ENCODE data around the gene GLIS1. TPM values are rescaled to one million over a fixed set of nuclear protein-coding genes. Genes with fewer than 3 reads are reported as not detected.

Gene GLIS1
- total RNA-seq, 4 donors from 2014 or later: 0.59 to 3.9 (median 0.75) TPM

GRCh38 chr1:53589043-53589887, 149.7 kb downstream of the GLIS1 start:
- no peak overlapping the region for H3K27ac ChIP-seq
- H3K27me3 ChIP-seq: no peaks in the 10 kb centered on the region
- H3K36me3 ChIP-seq: no peaks in the 10 kb centered on the region
- no peaks in the 10 kb centered on the region for H3K9me3 ChIP-seq
- H3K4me3 ChIP-seq: no peak overlapping the region
- 86 to 91% methylated on average over 10 to 11 of the region's 11 CpGs for WGBS, 2 donors
- no peak for TF ChIP-seq CTCF (IDR thresholded peaks at IDR 0.05)
- H3K4me1 ChIP-seq: peaks cover 0 to 18% (median 0%) of the 10 kb centered on the region in 4 donors
- DNase-seq (ENCODE audit: low spot score in 2 of 2): no peak

- WGBS, 2 donors: 73 to 81% methylated on average over 6 of the region's 6 CpGs
- H3K4me3 ChIP-seq: no peak overlapping the region
Observed at GRCh38 chr1:53588053-53588779, 150.7 kb downstream of the GLIS1 start.

GRCh38 chr1:53587252-53587988, 151.5 kb downstream of the GLIS1 start:
- peaks cover 0 to 10% (median 0%) of the 10 kb centered on the region in 4 donors for H3K4me1 ChIP-seq
- WGBS, 2 donors: 72 to 78% methylated on average over 4 of the region's 4 CpGs
- no peaks in the 10 kb centered on the region for H3K27me3 ChIP-seq
- DNase-seq (ENCODE audit: low spot score in 2 of 2): no peak
- no peaks in the 10 kb centered on the region for H3K36me3 ChIP-seq
- H3K4me3 ChIP-seq: no peak overlapping the region
- H3K27ac ChIP-seq: no peak overlapping the region
- no peak for TF ChIP-seq EP300 (IDR thresholded peaks at IDR 0.05)
- TF ChIP-seq POLR2A (IDR thresholded peaks at IDR 0.05): no peak
- no peak for TF ChIP-seq CTCF (IDR thresholded peaks at IDR 0.05)
- no peaks in the 10 kb centered on the region for H3K9me3 ChIP-seq

More at GRCh38 chr1:53588053-53588779, 150.7 kb downstream of the GLIS1 start:
- Histone ChIP-seq H3K9me3 (no peaks in the 10 kb centered on the region), H3K36me3 (no peaks in the 10 kb centered on the region), H3K4me1 (peaks cover 0 to 18% (median 0%) of the 10 kb centered on the region in 4 donors), H3K27ac (no peak overlapping the region), H3K27me3 (no peaks in the 10 kb centered on the region)
- no peak for DNase-seq (ENCODE audit: low spot score in 2 of 2)
- TF ChIP-seq EP300 (IDR thresholded peaks at IDR 0.05): no peak
- no peak for TF ChIP-seq CTCF (IDR thresholded peaks at IDR 0.05)
- no peak for TF ChIP-seq POLR2A (IDR thresholded peaks at IDR 0.05)

- H3K4me1 ChIP-seq: peaks cover 0 to 9% (median 0%) of the 10 kb centered on the region in 4 donors
- TF ChIP-seq EP300 (IDR thresholded peaks at IDR 0.05) (no peak), CTCF (IDR thresholded peaks at IDR 0.05) (no peak), POLR2A (IDR thresholded peaks at IDR 0.05) (no peak)
- H3K27me3 ChIP-seq: no peaks in the 10 kb centered on the region
- no peaks in the 10 kb centered on the region for H3K36me3 ChIP-seq
- 59 to 93% methylated on average over 2 of the region's 2 CpGs for WGBS, 2 donors
- no peaks in the 10 kb centered on the region for H3K9me3 ChIP-seq
- H3K27ac ChIP-seq: no peak overlapping the region
- H3K4me3 ChIP-seq: no peak overlapping the region
- no peak for DNase-seq (ENCODE audit: low spot score in 2 of 2)
Observed at GRCh38 chr1:53586765-53587164, 152.2 kb downstream of the GLIS1 start.
